H54 (cell line): Measurements from ENCODE around the gene PDXK.

Source experiments
- DNase-seq: peaks from one replicate; pipeline ENCODE4 v3.0.0; 2011; ENCODE audit warnings: low spot score, mixed read lengths; ENCODE audit not compliant: insufficient read length
- FAIRE-seq: peaks from 3 replicates; lab custom pipeline; 2011; peaks lifted over from hg19 to GRCh38; lab: Jason Lieb, UNC
- POLR2A ChIP-seq: IDR thresholded peaks from 2 replicates; pipeline ENCODE4 v1.6.1; 2011; ENCODE audit warnings: low read depth, mild to moderate bottlenecking, low read length

Gene PDXK

DNA sequence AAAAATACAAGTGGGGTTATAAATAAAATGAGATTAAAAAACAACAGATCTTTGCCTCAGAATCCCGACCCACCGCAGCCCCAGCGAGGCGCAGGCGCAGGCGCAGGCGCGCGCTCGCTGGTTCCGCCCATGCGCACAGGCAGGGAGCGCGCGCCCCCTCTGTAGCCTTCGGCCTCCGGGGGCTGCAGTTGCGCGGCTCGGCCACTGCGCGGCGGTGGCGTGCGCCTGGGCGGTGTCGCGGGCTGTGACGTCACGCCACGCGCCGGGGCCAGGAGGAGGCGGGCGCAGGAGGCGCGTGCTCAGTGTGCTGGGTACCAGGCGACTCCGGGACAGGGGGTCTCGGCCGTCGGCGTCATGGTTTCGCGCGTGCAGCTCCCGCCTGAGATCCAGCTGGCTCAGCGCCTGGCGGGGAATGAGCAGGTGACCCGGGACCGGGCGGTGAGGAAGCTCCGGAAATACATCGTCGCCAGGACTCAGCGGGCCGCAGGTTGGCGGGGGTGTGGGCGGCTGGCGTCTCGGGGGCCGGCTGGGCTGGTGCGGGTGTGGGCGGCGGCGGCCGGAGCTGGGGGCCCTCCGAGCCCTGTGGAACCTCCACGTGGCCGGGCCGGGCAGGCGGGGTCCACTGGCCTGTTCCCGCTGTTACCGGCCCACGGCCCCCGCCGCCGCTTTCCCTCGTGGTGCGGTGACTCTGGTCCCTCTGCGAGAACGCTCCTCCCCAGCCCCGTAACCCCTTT, 70.5 kb downstream of the PDXK start, which contains the start of gene RRP1:
RRP1 (plus strand) TSS at position 302 of the 734 bp plus-strand sequence; CDS start at position 355, 53 bp downstream.
- FAIRE-seq (no peak), DNase-seq (peak; percentile 95)
- peak; percentile 94 for TF ChIP-seq POLR2A

DNA sequence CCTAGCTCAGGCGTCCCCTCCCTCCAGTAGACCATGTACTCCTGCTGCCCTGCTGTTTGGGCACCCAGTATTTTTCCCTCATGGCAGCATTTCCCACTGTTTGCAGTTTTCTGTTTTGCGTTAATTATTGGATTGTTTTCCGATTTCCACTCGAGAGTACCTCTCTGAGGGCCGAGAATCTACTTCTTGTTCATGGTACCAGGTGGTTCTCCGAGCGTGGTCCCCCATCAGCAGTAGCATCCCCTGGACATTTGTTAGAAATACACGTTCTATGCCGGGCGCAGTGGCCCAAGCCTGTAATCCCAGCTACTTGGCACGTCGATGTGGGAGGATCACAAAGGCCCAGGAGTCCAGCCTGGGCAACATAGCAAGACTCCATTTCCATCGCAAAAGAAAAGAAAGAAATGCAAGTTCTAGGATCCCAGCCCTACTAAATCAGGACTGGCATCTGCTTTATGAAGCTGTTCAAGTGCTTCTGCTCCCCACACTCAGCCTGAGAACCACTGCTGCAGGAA, 71.1 kb downstream of the PDXK start:
- no peak for DNase-seq
- TF ChIP-seq POLR2A, result no peak
- FAIRE-seq, result no peak

DNA sequence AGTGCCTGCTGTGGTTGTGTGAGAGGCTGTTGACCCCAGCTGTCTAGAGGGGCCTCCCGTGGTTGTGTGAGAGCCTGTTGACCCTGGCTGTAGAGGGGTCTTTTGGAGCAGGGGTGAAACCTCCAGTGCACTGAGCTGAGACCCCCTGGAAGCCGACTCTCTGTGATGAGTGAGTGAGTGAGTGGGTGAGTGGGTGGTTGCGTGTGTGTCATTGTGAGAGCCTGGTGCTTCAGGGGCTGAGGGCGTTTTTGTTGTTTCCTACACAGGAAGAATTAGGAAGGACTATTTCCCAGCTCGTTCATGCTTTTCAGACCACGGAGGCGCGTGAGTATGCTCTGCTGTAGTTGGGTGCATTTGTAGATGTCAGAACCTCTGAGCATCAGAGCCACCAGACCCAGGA, 73.5 kb downstream of the PDXK start:
- DNase-seq (no peak), FAIRE-seq (no peak)
- TF ChIP-seq POLR2A, result no peak

DNA sequence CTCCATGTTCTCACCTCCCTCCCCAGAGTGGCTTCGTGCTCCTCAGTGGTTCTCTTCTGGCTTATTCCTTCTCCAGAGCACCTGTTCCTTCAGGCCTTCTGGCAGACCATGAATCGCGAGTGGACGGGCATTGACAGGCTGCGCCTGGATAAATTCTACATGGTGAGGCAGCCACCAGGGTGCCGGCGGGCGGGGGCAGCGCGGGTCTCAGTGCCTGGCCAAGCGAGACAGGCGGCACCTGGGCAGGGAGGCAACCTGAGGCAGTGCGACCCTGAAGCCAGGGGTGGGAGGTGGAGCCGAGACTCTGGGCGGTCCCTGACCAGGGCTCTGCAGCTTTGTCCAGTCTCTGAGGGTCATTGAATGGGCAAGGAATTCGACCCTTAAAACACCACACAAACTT, 74.3 kb downstream of the PDXK start:
- FAIRE-seq (no peak), DNase-seq (no peak)
- no peak for TF ChIP-seq POLR2A

DNA sequence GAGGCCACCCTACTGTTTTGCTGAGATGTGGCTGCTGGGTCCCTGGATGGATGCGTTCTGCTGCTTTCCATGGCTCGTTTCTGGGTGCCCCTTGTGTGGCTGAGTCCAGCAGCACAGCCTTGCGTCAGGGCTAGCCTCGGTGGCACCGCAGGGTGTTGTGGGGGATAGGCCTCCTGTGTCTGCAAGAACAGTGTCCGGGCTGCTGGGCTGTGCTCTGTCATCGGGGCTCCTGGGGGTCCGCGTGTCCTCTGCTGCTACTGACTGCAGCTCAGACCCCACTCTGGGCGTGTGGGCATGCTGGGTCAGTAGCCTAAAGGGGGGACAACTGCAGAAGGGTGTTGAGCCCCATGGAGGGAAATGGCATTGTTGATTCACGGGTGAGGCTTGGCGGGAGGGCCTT, 75.4 kb downstream of the PDXK start:
- FAIRE-seq (no peak), DNase-seq (no peak)
- TF ChIP-seq POLR2A, result no peak

DNA sequence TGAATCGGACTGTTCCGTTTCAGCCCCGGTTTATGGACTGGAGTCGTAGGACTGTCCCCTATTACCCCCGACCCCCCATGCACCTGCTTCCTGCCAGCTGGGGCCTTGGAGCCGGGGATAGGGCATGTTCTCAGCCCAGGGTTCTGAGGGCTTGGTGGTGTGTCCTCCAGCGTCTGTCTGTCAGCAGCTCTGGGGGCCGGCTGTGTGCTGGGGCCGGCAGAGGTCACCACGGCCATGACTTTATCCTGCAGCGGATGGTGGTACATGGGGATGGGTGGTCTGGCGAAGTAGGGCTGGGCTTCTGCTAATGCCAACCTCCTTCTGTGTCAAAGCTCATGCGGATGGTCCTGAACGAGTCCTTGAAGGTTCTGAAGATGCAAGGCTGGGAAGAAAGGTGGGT, 75.9 kb downstream of the PDXK start:
- FAIRE-seq (no peak), DNase-seq (no peak)
- no peak for TF ChIP-seq POLR2A

DNA sequence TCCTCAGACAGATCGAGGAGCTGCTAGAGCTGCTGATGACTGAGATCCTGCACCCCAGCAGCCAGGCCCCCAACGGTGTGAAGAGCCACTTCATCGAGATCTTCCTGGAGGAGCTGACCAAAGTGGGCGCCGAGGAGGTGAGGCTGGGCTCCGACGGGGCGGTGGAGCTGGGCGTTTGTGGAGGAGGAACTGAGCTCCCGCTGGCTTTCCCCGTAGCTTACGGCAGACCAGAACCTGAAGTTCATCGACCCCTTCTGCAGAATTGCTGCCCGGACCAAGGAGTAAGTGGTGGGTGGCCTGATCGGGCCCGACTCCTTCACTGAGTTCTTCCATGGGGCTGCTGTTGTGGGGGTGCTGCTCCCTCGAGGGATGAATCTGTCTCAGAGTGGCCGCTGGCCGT, 78.5 kb downstream of the PDXK start:
- FAIRE-seq (no peak), DNase-seq (no peak)
- TF ChIP-seq POLR2A, result no peak

DNA sequence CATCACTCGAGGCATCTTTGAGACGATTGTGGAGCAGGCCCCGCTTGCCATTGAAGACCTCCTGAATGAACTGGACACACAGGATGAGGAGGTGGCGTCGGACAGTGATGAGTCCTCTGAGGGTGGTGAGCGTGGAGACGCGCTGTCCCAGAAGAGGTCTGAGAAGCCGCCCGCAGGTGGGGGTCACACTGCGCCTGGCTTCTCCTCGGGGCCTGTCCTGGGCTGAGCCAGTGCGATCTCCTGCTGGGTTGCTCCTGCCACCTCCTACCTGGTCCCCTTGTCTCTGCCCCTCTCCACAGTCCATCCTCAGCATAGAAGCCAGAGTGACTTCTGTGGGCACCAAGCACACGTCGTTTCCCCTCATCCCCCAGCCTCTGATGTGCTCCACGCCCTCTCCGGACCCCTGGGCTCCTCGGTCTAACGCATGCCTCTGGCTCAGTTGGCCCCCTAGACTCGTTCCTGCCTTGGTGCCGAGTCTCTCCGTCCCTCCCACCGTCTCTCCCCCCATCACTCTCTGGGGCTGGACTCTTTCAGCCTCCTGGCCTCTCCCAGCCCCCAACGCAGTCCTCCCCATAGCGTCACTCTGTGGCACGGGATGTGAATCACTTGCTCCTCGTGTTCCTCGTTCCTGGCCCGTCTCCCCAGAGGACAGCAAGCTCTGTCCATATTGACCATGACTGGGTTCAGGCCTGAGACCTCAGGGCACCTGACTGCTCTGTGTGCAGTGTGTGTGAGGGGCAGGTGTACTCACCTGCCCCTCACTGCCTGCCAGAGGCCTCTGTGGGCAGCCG, 79.2 kb downstream of the PDXK start:
- DNase-seq, result no peak
- no peak for TF ChIP-seq POLR2A
- no peak for FAIRE-seq

DNA sequence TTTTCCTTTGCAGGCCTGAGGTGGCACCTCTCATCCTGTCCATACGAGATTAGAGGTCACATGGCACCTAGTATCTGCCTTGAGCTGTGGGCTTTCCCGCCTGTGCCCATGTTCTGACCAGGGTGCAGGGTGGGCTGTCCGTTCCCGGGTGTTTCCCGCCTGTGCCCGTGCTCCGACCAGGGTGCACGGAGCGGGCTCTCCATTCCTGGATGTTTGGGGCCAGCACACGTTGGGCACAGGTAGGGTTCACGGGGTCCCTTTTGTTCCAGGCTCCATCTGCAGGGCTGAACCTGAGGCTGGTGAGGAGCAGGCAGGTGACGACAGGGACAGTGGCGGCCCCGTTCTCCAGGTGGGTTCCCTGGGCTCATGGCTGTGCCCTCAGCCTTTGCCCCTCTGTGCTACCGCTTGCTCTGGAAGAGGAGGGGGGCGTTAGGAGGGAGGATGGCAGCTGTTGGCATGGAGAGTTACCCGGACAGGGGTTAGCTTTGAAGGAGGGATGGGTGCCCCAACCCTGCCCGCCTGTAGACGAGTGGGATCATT, 80.4 kb downstream of the PDXK start:
- TF ChIP-seq POLR2A, result no peak
- FAIRE-seq (no peak), DNase-seq (no peak)

DNA sequence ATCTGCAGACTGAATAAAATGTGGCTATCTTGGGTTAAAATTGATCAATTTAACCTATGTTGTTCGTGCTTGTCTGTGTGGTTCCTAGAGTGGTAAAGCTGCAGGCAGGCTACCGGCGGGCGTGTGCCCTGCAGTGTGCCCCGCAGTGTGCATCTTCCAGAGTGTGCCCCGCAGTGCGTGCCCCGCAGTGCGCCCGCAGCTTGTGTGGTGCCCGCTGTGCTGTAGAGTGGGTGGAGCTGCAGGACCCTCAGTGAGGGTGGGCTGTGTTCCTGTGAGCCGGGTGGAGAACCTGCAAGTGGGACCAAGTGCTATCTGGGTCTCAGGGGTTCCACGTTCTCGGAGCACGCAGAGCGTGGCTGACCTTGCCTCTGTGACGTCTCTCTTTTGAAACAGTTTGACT, 81.2 kb downstream of the PDXK start:
- TF ChIP-seq POLR2A, result no peak
- DNase-seq, result no peak
- no peak for FAIRE-seq

DNA sequence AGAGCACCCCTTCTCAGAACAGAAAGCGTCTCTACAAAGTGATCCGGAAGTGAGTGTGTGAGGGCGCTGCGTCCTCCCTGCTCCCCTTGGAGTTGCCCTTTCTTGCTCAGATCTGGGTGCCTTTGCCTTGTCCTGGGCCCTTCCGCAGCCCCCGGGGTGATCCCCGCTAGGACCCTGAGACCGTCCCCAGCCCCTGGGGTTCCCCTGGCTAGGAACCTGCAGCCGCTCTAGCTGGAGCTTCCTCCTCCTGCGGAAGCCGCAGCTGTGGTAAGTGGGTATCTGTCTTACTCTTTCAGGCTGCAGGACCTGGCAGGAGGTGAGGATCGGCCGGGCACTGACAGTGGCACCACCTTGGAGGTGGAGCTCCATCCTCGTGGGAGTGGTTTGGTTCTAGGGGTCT, 81.6 kb downstream of the PDXK start:
- TF ChIP-seq POLR2A, result no peak
- no peak for DNase-seq
- FAIRE-seq, result no peak

DNA sequence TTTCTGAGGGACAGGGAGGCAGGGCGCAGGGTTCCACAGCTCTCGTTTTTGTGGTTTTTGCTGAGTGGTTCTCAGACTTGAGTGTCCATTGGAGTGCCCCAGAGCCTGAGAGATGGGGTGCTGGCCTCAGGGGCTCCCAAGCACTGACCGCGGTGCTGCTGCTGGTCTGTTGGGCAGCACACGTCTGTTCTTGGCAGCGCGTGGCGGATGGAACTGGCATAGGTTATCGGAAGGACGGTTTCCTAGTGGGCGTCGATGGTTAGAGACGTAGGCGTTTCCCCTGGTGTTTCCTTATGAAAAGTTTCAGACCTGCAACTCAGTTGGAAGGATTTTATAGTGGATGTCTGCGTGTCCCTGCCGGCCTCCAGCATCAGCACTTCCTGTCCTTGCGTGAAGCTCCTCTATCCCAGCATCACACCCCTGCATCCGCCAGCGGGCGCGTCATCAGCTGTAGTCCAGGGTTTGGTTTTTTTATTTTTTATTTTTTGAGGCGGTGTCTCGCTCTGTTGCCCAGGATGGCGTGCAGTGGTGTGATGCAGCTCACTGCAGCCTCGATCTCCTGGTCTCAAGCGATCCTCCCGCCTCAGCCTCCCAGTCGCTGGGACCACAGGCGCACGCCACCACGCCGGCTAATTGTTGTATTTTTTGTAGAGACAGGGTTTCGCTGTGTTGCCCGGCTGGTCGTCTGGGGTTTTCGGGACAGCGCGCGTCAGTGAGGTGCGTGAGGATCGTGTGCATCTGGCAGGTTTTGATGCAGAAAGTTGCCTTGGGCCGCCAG, 82.3 kb downstream of the PDXK start:
- no peak for FAIRE-seq
- no peak for DNase-seq
- no peak for TF ChIP-seq POLR2A

DNA sequence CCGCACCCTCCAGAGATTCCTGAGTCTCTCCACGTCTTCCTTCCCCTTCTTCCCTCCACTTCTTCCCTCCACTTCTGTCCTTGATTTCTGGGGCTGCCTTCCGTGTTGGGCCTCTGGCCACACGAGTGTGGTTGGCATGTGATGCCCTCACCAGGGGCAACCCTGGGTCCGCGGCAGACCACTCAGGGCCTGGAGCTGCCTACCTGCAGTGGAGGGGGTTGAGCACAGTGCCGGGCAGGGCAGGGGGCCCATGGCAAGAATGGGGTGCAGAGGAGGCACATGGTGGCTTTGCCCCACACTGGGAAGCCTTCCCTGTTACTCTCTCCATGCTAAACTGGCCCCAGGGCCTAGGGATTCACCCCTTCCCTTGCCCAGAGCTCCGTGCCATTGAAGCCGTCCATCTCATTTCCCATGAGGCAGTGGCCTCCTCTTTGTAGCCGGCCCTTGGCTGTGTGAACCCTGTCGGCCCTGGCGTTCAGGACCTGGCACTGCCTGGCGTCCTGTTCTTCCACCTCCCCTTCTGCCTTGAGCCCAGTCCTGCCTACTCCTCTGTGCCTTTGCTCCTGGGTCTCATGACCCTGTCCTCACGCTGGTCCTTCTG, 83.9 kb downstream of the PDXK start:
- FAIRE-seq, result no peak
- DNase-seq, result no peak
- no peak for TF ChIP-seq POLR2A
